Heart right ventricle (tissue), 16 donors: ENCODE results near the gene EI24. TPM values are rescaled to one million over a fixed set of nuclear protein-coding genes. Genes with fewer than 3 reads are reported as not detected.

Experiments used
- ATAC-seq, 8 donors: fragments of 200-7000 bp; cut with Tn5 transposase; one replicate each; pipeline ENCODE4 v1.9.1; 2020; ENCODE audit warnings: mild to moderate bottlenecking in 8 of 8, moderate library complexity in 8 of 8, moderate number of reproducible peaks in 1 of 8
- DNase-seq, 2 donors: peaks; one replicate each; pipeline ENCODE4 v3.0.0-alpha.2; 2020
- H3K27ac ChIP-seq, 10 donors: fragments of 200-600 bp; sonication (generic) in 2 of 10; one replicate each; pipeline versions ENCODE4 v1.5.0 to v1.8.0; 2020 to 2022; ENCODE audit warnings: mild to moderate bottlenecking in 3 of 10
- H3K27me3 ChIP-seq, 7 donors: fragments of 200-600 bp; one replicate each; pipeline ENCODE4 v1.8.0; 2021 to 2022; ENCODE audit warnings: mild to moderate bottlenecking in 2 of 7
- H3K36me3 ChIP-seq, 9 donors: fragments of 200-600 bp; sonication (generic) in 1 of 9; one replicate each; pipeline versions ENCODE4 v1.5.0 to v1.8.0; 2020 to 2022; ENCODE audit warnings: mild to moderate bottlenecking in 2 of 9
- H3K4me1 ChIP-seq, 9 donors: fragments of 200-600 bp; sonication (generic) in 1 of 9; one replicate each; pipeline versions ENCODE4 v1.5.0 to v1.8.0; 2020 to 2022; ENCODE audit warnings: mild to moderate bottlenecking in 4 of 9
- H3K4me3 ChIP-seq, 10 donors: fragments of 200-600 bp; sonication (generic) in 2 of 10; one replicate each; pipeline versions ENCODE4 v1.5.0 to v1.8.0; 2020 to 2022; ENCODE audit warnings: mild to moderate bottlenecking in 7 of 10, moderate library complexity in 2 of 10
- H3K9me3 ChIP-seq, 11 donors: fragments of 200-600 bp in 10 of 11; sonication (generic) in 2 of 11; one replicate each; pipeline versions ENCODE4 v1.5.0 to v1.8.0; 2013 to 2022; ENCODE audit warnings: mild to moderate bottlenecking in 2 of 11, control low read depth in 1 of 11, moderate library complexity in 1 of 11
- CTCF ChIP-seq, 9 donors: fragments of 200-600 bp; sonication (generic) in 2 of 9; IDR thresholded peaks; one replicate each; pipeline versions ENCODE4 v1.5.0 to v1.8.0; 2021 to 2022; ENCODE audit warnings: antibody characterized with exemption in 9 of 9, mild to moderate bottlenecking in 5 of 9, moderate library complexity in 1 of 9
- WGBS, 2 donors: extraction: QIAGEN DNeasy Blood & Tissue Kit; methylation state at CpG; one replicate each; pipeline ENCODE4 v1.1.7; 2013; ENCODE audit warnings: inconsistent platforms in 1 of 2; 5-methylcytosine and 5-hydroxymethylcytosine counted together
- intact Hi-C, 10 donors: fragments of 100-400 bp; cut with DNase I; formaldehyde crosslinking; loops; one replicate each; pipeline versions ENCODE4 v1.11.1 to v1.14.2; 2022
- polyA plus RNA-seq, 2 donors: library from polyadenylated mRNA; stranded (reverse); fragments of 200-250 nt; gene quantifications; one replicate each; pipeline ENCODE4 v1.2.3, GENCODE V29; 2013
- total RNA-seq, 10 donors: library from RNA; stranded (reverse); fragmentation: NEBNext Ultra II Directional in 3 of 10; extraction: Animal tissue kit (Norgen Biotek cat#: 25700) in 3 of 10; gene quantifications; one replicate each; pipeline versions ENCODE4 v1.2.1 to v1.2.4, GENCODE V29; 2021 to 2023
- donor health status: Arrhythmogenic right ventricular cardiomyopathy.
- donor health status: ischemic (EF 13 %, LVEDD 7.1; RV severe dilation, severe dysfunction).
- donor health status: healthy with polysubstance abuse.
- donor health status: DM: no; HTN: yes; CAD: no.
- donor health status: DM: no; HTN: no; CAD: no.
- donor health status: ischemic (EF 25% LVEDD 6.9; RV normal size, moderate dysfunction).
- donor health status: ischemic (EF 25% LVEDD 5.7; RV mildly dilated, moderate dysfunction).
- donor health status: healthy.
- donor health status: DM: yes; HTN: yes; CAD: no.
- donor health status: Ischemic cardiomyopathy.
- donor health status: ischemic (EF 35%, LVEDD 5.7; RV mildly dilated, moderate dysfunction).
- donor health status: nonischemic (EF 11% LVEDD 7.7; RV severe dilation, severe dysfunction).
- donor health status: DM: yes; HTN: yes; CAD: no.
- donor health status: PGD.
- donor health status: ischemic (EF 29% LVEDD 5.4; RV normal size, mild dysfunction).
- donor health status: nonischemic (EF 23%, LVEDD 6.1; RV moderate dilation, normal function).

Gene EI24
- total and polyA plus RNA-seq, 12 donors, result 16.5 to 73.7 (median 51.5) TPM

GRCh38 chr11:125578783-125579182, 9.5 kb downstream of the EI24 start:
- Histone ChIP-seq H3K9me3 (no peaks in the 10 kb centered on the region), H3K36me3 (peaks cover 13 to 100% (median 97%) of the 10 kb centered on the region in 9 donors), H3K27me3 (no peaks in the 10 kb centered on the region), H3K4me3 (no peak overlapping the region), H3K27ac (no peak overlapping the region), H3K4me1 (no peaks in the 10 kb centered on the region)
- intact Hi-C loops, result no loop called here
- ATAC-seq (no peak), DNase-seq (no peak)
- 99 to 100% methylated on average over 2 of the region's 2 CpGs for WGBS, 2 donors
- TF ChIP-seq CTCF (IDR thresholded peaks at IDR 0.05), result no peak

GRCh38 chr11:125579811-125580210, 10.5 kb downstream of the EI24 start:
- H3K4me1 ChIP-seq, result no peaks in the 10 kb centered on the region
- DNase-seq (no peak), ATAC-seq (no peak)
- H3K36me3 ChIP-seq, result peaks cover 13 to 100% (median 89%) of the 10 kb centered on the region in 9 donors
- H3K9me3 ChIP-seq, result no peaks in the 10 kb centered on the region
- H3K4me3 ChIP-seq, result no peak overlapping the region
- TF ChIP-seq CTCF (IDR thresholded peaks at IDR 0.05), result no peak
- H3K27ac ChIP-seq, result no peak overlapping the region
- 95 to 98% methylated on average over 5 of the region's 5 CpGs for WGBS, 2 donors
- intact Hi-C loops, result no loop called here
- H3K27me3 ChIP-seq, result no peaks in the 10 kb centered on the region

DNA sequence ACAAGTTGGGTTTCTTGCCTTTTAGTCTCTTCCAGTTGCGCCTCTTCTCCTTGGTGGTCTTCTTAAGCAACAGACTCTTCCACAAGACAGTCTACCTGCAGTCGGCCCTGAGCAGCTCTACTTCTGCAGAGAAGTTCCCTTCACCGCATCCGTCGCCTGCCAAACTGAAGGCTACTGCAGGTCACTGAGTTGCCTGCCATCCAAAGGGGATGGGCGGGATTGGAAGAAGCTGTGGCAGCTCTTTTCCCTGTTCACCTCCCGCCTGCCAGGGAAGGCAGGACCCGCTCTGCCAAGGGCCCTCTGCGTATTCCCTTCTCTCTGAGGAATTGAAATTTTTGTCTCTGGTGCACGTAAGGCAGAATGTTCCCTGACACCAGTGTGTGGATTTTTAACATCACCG, 14.2 kb downstream of the EI24 start:
- Histone ChIP-seq H3K36me3 (peaks cover 5 to 72% (median 52%) of the 10 kb centered on the region in 9 donors), H3K27me3 (no peaks in the 10 kb centered on the region), H3K4me3 (no peak overlapping the region), H3K9me3 (no peaks in the 10 kb centered on the region), H3K27ac (no peak overlapping the region), H3K4me1 (no peaks in the 10 kb centered on the region)
- TF ChIP-seq CTCF (IDR thresholded peaks at IDR 0.05), result no peak
- intact Hi-C loops, result no loop called here
- 95 to 98% methylated on average over 11 of the region's 11 CpGs for WGBS, 2 donors
- DNase-seq, result no peak
- no peak for ATAC-seq

- H3K4me3 ChIP-seq, result no peak overlapping the region
- H3K9me3 ChIP-seq, result no peaks in the 10 kb centered on the region
- no peak for TF ChIP-seq CTCF (IDR thresholded peaks at IDR 0.05)
- intact Hi-C loops, result no loop called here
- ATAC-seq (no peak), DNase-seq (no peak)
- 97 to 100% methylated on average over 1 of the region's 1 CpG for WGBS, 2 donors
- no peaks in the 10 kb centered on the region for H3K4me1 ChIP-seq
- H3K36me3 ChIP-seq, result peaks cover 0 to 52% (median 33%) of the 10 kb centered on the region in 9 donors
- H3K27me3 ChIP-seq, result no peaks in the 10 kb centered on the region
- H3K27ac ChIP-seq, result no peak overlapping the region
Measured at GRCh38 chr11:125585487-125585886, 16.2 kb downstream of the EI24 start.
